SK-N-SH (cell line): Measurements from ENCODE around the gene EML5. TPM values are rescaled to one million over a fixed set of nuclear protein-coding genes. Genes with fewer than 3 reads are reported as not detected.

Source experiments
- CTCF ChIA-PET: fragments of 300-600, 350-600 bp; formaldehyde crosslinking; extraction: SDS; loops from one replicate; lab custom pipeline; 2021; lab: Yijun Ruan, JAX
- POLR2A ChIA-PET: fragments of 350-600 bp; sonication (Branson Sonifier 250); formaldehyde crosslinking; extraction: SDS; loops from one replicate; lab custom pipeline; 2020; ENCODE audit warnings: antibody characterized with exemption, inconsistent platforms; lab: Yijun Ruan, JAX
- DNase-seq: peaks from one replicate; pipeline ENCODE4 v3.0.0; 2012
- H2AFZ ChIP-seq: fragments of 200-600 bp; sonication (generic); 2 replicates; pipeline ENCODE4 v1.8.1; 2016; ENCODE audit warnings: antibody characterized with exemption, mild to moderate bottlenecking, low read depth
- H3F3A ChIP-seq: fragments of 200-600 bp; sonication (generic); replicated peaks from 2 replicates; pipeline ENCODE3; 2016; ENCODE audit warnings: antibody characterized with exemption, mild to moderate bottlenecking; ENCODE audit not compliant: insufficient read depth
- H3K27ac ChIP-seq, 2 experiments: fragments of 200-500 bp in 1 of 2; fragments of 200-600 bp in 1 of 2; sonication (Bioruptor generic) in 1 of 2; sonication (generic), shearing (Covaris generic) in 1 of 2; 2 replicates each; pipeline versions ENCODE4 v1.5.1 to v1.6.1; 2014 to 2016; ENCODE audit warnings: low read depth in 2 of 2, inconsistent platforms in 1 of 2, low read length in 1 of 2, mild to moderate bottlenecking in 1 of 2, mixed read lengths in 1 of 2
- H3K27me3 ChIP-seq: fragments of 200-600 bp; sonication (generic), shearing (Covaris generic); 2 replicates; pipeline ENCODE4 v1.6.1; 2016; ENCODE audit warnings: mixed run types; ENCODE audit not compliant: insufficient read depth
- H3K36me3 ChIP-seq, 2 experiments: fragments of 200-500 bp in 1 of 2; fragments of 200-600 bp in 1 of 2; sonication (Bioruptor generic) in 1 of 2; sonication (generic) in 1 of 2; replicated peaks in 1 of 2; 2 replicates each; pipeline versions ENCODE3 to v1.5.1; 2014 to 2016; ENCODE audit warnings: low read length in 1 of 2, mild to moderate bottlenecking in 1 of 2; ENCODE audit not compliant: insufficient read depth in 2 of 2, control insufficient read depth in 1 of 2
- H3K4me1 ChIP-seq, 2 experiments: fragments of 200-500 bp in 1 of 2; fragments of 200-600 bp in 1 of 2; sonication (Bioruptor generic) in 1 of 2; sonication (generic), shearing (Covaris generic) in 1 of 2; 2 replicates each; pipeline versions ENCODE4 v1.5.1 to v1.6.1; 2014 to 2016; ENCODE audit warnings: low read depth in 1 of 2, low read length in 1 of 2, mixed run types in 1 of 2; ENCODE audit not compliant: insufficient read depth in 2 of 2, control insufficient read depth in 1 of 2
- H3K4me2 ChIP-seq: fragments of 200-600 bp; sonication (generic), shearing (Covaris generic); 2 replicates; pipeline ENCODE4 v1.6.1; 2017; ENCODE audit warnings: mixed run types
- H3K4me3 ChIP-seq, 2 experiments: fragments of 200-500 bp in 1 of 2; fragments of 200-600 bp in 1 of 2; sonication (Bioruptor generic) in 1 of 2; sonication (generic), shearing (Covaris generic) in 1 of 2; 2 replicates each; pipeline versions ENCODE4 v1.5.1 to v1.8.1; 2014 to 2016; ENCODE audit warnings: low read depth in 2 of 2, inconsistent platforms in 1 of 2, low read length in 1 of 2, mild to moderate bottlenecking in 1 of 2, mixed read lengths in 1 of 2, moderate library complexity in 1 of 2
- H3K79me2 ChIP-seq: fragments of 200-600 bp; sonication (generic); 2 replicates; pipeline ENCODE4 v1.8.1; 2017; ENCODE audit warnings: mild to moderate bottlenecking; ENCODE audit not compliant: insufficient read depth
- H3K9ac ChIP-seq: fragments of 200-600 bp; sonication (generic); 2 replicates; pipeline ENCODE4 v1.6.1; 2017; ENCODE audit warnings: mixed run types
- H3K9me2 ChIP-seq: fragments of 200-600 bp; sonication (generic); 2 replicates; pipeline ENCODE4 v1.6.1; 2017; ENCODE audit warnings: mixed run types
- H3K9me3 ChIP-seq: fragments of 200-600 bp; sonication (generic); 2 replicates; pipeline ENCODE4 v1.6.1; 2017; ENCODE audit warnings: mixed run types, mild to moderate bottlenecking, moderate library complexity
- H4K20me1 ChIP-seq: fragments of 200-600 bp; sonication (generic); 2 replicates; pipeline ENCODE4 v1.6.1; 2017; ENCODE audit warnings: mild to moderate bottlenecking, mixed run types; ENCODE audit not compliant: insufficient read depth
- CHD2 ChIP-seq: fragments of 150-350 bp; IDR thresholded peaks from 2 replicates; pipeline ENCODE4 v1.6.1; 2018; ENCODE audit warnings: low read length; ENCODE audit not compliant: partially characterized antibody
- EZH2phosphoT487 ChIP-seq: fragments of 200-600 bp; sonication (generic); IDR thresholded peaks from 2 replicates; pipeline ENCODE4 v1.6.1; 2017; ENCODE audit warnings: low read depth, mixed run types, mild to moderate bottlenecking, antibody characterized with exemption, moderate library complexity, borderline replicate concordance
- FOXM1 ChIP-seq: IDR thresholded peaks from 2 replicates; pipeline ENCODE4 v1.4.0; 2012; ENCODE audit warnings: low read depth, mild to moderate bottlenecking
- MEF2A ChIP-seq: IDR thresholded peaks from 2 replicates; pipeline ENCODE4 v1.4.0; 2012; ENCODE audit warnings: low read depth, borderline replicate concordance
- MXI1 ChIP-seq: IDR thresholded peaks from 2 replicates; pipeline ENCODE4 v1.6.1; 2012; ENCODE audit warnings: mild to moderate bottlenecking, low read depth, low read length, improper control_type of control experiment
- RAD21 ChIP-seq: IDR thresholded peaks from 2 replicates; pipeline ENCODE4 v1.6.1; 2012; ENCODE audit warnings: mild to moderate bottlenecking, low read length
- RCOR1 ChIP-seq: fragments of 150-350 bp; IDR thresholded peaks from 2 replicates; pipeline ENCODE4 v1.6.1; 2017; ENCODE audit warnings: antibody characterized with exemption, low read length
- RXRA ChIP-seq: IDR thresholded peaks from 2 replicates; pipeline ENCODE4 v1.4.0; 2012; ENCODE audit warnings: low read depth, mild to moderate bottlenecking, borderline replicate concordance
- TAF1 ChIP-seq: IDR thresholded peaks from 2 replicates; pipeline ENCODE4 v1.6.1; 2012; ENCODE audit warnings: low read depth, mild to moderate bottlenecking, low read length, moderate library complexity, borderline replicate concordance
- TCF12 ChIP-seq: IDR thresholded peaks from 2 replicates; pipeline ENCODE4 v1.4.0; 2012
- YY1 ChIP-seq: IDR thresholded peaks from 2 replicates; pipeline ENCODE4 v1.4.0; 2012; ENCODE audit warnings: low read depth, mild to moderate bottlenecking
- WGBS: methylation state at CpG from one replicate; pipeline ENCODE4 v1.1.6; 2017; ENCODE audit warnings: low lambda C conversion rate; 5-methylcytosine and 5-hydroxymethylcytosine counted together
- polyA plus RNA-seq, 3 experiments: library from polyadenylated mRNA; depleted of rRNA; stranded (reverse); fragments of >200 nt; gene quantifications; 2 replicates each; pipeline ENCODE4 v1.2.3, GENCODE V29; 2012
- TF ChIP-seq, protein P1 (sequence below): IDR thresholded peaks from 2 replicates; pipeline ENCODE4 v1.4.0; 2012; ENCODE audit warnings: low read depth, borderline replicate concordance
- TF ChIP-seq, protein P2 (sequence below): fragments of 150-350 bp; IDR thresholded peaks from 2 replicates; pipeline ENCODE4 v1.6.1; 2017; ENCODE audit warnings: antibody characterized with exemption, low read length, low read depth, borderline replicate concordance
- TF ChIP-seq, protein P3 (sequence below): IDR thresholded peaks from 2 replicates; pipeline ENCODE4 v1.6.1; 2012; ENCODE audit warnings: mild to moderate bottlenecking, low read depth, low read length, moderate library complexity
- TF ChIP-seq, protein P4 (sequence below): fragments of 150-350 bp; IDR thresholded peaks from 2 replicates; pipeline ENCODE4 v1.6.1; 2016; ENCODE audit warnings: mild to moderate bottlenecking, low read depth, low read length

Gene EML5
- polyA plus RNA-seq, 1 of the 3 experiments (the other 2 are of a cell fraction): 0.23 TPM

DNA sequence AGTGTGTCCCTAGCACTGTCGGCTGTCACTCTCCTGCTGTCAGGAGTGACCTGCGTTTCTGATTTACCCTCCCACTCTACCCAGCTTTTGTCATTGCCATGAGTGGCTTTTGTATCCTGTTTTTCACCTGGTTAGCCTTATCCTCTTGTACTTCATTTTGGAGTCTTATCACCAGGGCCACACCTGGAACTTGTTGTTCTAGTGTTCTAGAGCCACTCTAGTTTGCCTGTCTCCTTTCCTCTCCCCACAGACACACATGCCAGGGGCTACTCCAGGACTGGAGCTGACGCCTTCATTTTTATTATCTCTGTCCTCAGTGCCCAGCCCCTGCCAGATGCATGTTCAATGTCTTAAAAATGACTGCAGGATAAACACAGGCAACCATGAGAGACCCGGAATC, 195.7 kb downstream of the EML5 start:
- 94% methylated on average over 4 of the region's 4 CpGs for WGBS
- DNase-seq: no peak
- H3K9me2 ChIP-seq: no peaks in the 10 kb centered on the region

DNA sequence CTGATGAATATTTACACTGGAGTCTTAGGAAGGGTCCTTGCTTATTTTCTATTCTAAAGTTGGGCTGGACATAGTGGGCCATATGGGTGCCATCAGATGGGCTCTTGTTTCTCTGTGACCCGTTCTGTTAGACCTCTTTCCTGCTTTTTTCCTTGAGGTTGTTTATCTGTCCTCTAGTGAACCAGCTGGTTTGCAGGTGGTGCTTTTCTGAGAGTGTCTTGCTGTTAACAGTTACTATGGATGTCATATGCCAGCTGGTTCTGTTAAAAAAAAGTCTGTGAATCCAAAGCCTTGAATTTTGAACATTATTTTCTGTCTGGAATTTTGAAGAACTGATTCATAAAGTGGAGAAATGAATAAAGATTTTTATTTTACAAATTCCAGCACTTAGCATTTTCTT, 200.7 kb downstream of the EML5 start:
- Histone ChIP-seq H3K79me2 (peaks cover 12% of the 10 kb centered on the region; the same call in 1 of the 2 replicates), H3K4me2 (no peak overlapping the region), H3K9ac (no peak overlapping the region), H3F3A (no peaks in the 10 kb centered on the region), H3K36me3 (peaks cover 70 to 74% of the 10 kb centered on the region in 2 experiments), H3K9me2 (no peaks in the 10 kb centered on the region), H3K27me3 (no peaks in the 10 kb centered on the region), H3K4me1 (no peaks in the 10 kb centered on the region), H3K4me3 (no peak overlapping the region), H4K20me1 (no peaks in the 10 kb centered on the region), H3K27ac (no peak overlapping the region), H3K9me3 (no peaks in the 10 kb centered on the region), H2AFZ (no peak overlapping the region)
- ChIA-PET CTCF (no interaction called here), POLR2A (no interaction called here)
- 91% methylated on average over 1 of the region's 1 CpG for WGBS
- TF ChIP-seq EZH2phosphoT487 (no peak), TAF1 (no peak), MEF2A (no peak), MXI1 (no peak), RXRA (no peak), RAD21 (no peak), TCF12 (no peak), RCOR1 (no peak), YY1 (no peak), CHD2 (no peak), FOXM1 (no peak)
- TF ChIP-seq, protein P1, sequence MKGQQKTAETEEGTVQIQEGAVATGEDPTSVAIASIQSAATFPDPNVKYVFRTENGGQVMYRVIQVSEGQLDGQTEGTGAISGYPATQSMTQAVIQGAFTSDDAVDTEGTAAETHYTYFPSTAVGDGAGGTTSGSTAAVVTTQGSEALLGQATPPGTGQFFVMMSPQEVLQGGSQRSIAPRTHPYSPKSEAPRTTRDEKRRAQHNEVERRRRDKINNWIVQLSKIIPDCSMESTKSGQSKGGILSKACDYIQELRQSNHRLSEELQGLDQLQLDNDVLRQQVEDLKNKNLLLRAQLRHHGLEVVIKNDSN: no peak
- TF ChIP-seq, protein P2, sequence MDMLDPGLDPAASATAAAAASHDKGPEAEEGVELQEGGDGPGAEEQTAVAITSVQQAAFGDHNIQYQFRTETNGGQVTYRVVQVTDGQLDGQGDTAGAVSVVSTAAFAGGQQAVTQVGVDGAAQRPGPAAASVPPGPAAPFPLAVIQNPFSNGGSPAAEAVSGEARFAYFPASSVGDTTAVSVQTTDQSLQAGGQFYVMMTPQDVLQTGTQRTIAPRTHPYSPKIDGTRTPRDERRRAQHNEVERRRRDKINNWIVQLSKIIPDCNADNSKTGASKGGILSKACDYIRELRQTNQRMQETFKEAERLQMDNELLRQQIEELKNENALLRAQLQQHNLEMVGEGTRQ: no peak
- TF ChIP-seq, protein P3, sequence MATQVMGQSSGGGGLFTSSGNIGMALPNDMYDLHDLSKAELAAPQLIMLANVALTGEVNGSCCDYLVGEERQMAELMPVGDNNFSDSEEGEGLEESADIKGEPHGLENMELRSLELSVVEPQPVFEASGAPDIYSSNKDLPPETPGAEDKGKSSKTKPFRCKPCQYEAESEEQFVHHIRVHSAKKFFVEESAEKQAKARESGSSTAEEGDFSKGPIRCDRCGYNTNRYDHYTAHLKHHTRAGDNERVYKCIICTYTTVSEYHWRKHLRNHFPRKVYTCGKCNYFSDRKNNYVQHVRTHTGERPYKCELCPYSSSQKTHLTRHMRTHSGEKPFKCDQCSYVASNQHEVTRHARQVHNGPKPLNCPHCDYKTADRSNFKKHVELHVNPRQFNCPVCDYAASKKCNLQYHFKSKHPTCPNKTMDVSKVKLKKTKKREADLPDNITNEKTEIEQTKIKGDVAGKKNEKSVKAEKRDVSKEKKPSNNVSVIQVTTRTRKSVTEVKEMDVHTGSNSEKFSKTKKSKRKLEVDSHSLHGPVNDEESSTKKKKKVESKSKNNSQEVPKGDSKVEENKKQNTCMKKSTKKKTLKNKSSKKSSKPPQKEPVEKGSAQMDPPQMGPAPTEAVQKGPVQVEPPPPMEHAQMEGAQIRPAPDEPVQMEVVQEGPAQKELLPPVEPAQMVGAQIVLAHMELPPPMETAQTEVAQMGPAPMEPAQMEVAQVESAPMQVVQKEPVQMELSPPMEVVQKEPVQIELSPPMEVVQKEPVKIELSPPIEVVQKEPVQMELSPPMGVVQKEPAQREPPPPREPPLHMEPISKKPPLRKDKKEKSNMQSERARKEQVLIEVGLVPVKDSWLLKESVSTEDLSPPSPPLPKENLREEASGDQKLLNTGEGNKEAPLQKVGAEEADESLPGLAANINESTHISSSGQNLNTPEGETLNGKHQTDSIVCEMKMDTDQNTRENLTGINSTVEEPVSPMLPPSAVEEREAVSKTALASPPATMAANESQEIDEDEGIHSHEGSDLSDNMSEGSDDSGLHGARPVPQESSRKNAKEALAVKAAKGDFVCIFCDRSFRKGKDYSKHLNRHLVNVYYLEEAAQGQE: no peak
- no peak for DNase-seq

More for the DNA sequence above, 195.7 kb downstream of the EML5 start:
- H3K4me1 ChIP-seq: no peaks in the 10 kb centered on the region
- H3K9ac ChIP-seq: no peak overlapping the region
- H3K27me3 ChIP-seq: no peaks in the 10 kb centered on the region
- H3K79me2 ChIP-seq: peaks cover 6% of the 10 kb centered on the region; the same call in 1 of the 2 replicates
- H3K9me3 ChIP-seq: no peaks in the 10 kb centered on the region
- ChIA-PET CTCF (interaction anchor here (1.0 kb wide), 1 partner anchor 11 kb away, joined by 3 read pairs; no protein-coding TSS in a partner anchor), POLR2A (interaction anchor here (0.6 kb wide), 1 partner anchor 408 kb away, joined by 3 read pairs; no protein-coding TSS in a partner anchor)
- H3K36me3 ChIP-seq: peaks cover 64 to 83% of the 10 kb centered on the region in 2 experiments
- no peak for TF ChIP-seq CHD2
- TF ChIP-seq, protein P4, sequence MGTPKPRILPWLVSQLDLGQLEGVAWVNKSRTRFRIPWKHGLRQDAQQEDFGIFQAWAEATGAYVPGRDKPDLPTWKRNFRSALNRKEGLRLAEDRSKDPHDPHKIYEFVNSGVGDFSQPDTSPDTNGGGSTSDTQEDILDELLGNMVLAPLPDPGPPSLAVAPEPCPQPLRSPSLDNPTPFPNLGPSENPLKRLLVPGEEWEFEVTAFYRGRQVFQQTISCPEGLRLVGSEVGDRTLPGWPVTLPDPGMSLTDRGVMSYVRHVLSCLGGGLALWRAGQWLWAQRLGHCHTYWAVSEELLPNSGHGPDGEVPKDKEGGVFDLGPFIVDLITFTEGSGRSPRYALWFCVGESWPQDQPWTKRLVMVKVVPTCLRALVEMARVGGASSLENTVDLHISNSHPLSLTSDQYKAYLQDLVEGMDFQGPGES: no peak
- H2AFZ ChIP-seq: no peak overlapping the region
- no peak overlapping the region for H3K4me2 ChIP-seq
- no peaks in the 10 kb centered on the region for H3F3A ChIP-seq
- H3K4me3 ChIP-seq: no peak overlapping the region
- H4K20me1 ChIP-seq: no peaks in the 10 kb centered on the region
- H3K27ac ChIP-seq: no peak overlapping the region
